ENCODE results near the gene FCN1.

Gene FCN1

GRCh38 chr9:134889386-134890154, 28.1 kb downstream of the FCN1 start:
- DNase-seq: no peak

- no peak for DNase-seq
Observed at GRCh38 chr9:134888603-134889190, 29.0 kb downstream of the FCN1 start.

GRCh38 chr9:134887686-134888602, 29.8 kb downstream of the FCN1 start:
- no peak for DNase-seq

GRCh38 chr9:134887219-134887618, 30.5 kb downstream of the FCN1 start:
- no peak for DNase-seq

- DNase-seq: no peak
Observed at GRCh38 chr9:134886413-134886913, 31.2 kb downstream of the FCN1 start.

- DNase-seq: no peak
Observed at GRCh38 chr9:134885679-134886412, 31.9 kb downstream of the FCN1 start.

- DNase-seq: no peak
Observed at GRCh38 chr9:134885001-134885678, 32.6 kb downstream of the FCN1 start.

GRCh38 chr9:134884492-134884891, 33.2 kb downstream of the FCN1 start:
- no peak for DNase-seq

GRCh38 chr9:134883040-134883782, 34.5 kb downstream of the FCN1 start:
- no peak for DNase-seq

- DNase-seq: no peak
Observed at GRCh38 chr9:134882204-134882785, 35.4 kb downstream of the FCN1 start.

GRCh38 chr9:134881313-134881670, 36.4 kb downstream of the FCN1 start:
- DNase-seq: no peak

GRCh38 chr9:134880484-134881312, 37.0 kb downstream of the FCN1 start, which contains the start of gene FCN2:
FCN2 (plus strand) TSS chr9:134880810; CDS start chr9:134880822, 12 bp downstream.
- DNase-seq: no peak

GRCh38 chr9:134879664-134880483, 37.8 kb downstream of the FCN1 start:
- no peak for DNase-seq

- no peak for DNase-seq
Observed at GRCh38 chr9:134877541-134877940, 40.2 kb downstream of the FCN1 start.

GRCh38 chr9:134875371-134875770, 42.3 kb downstream of the FCN1 start:
- DNase-seq: peak; percentile 40

GRCh38 chr9:134872482-134873231, 45.1 kb downstream of the FCN1 start:
- DNase-seq: no peak

GRCh38 chr9:134871697-134872340, 45.9 kb downstream of the FCN1 start:
- DNase-seq: no peak
